Camera-type eye (tissue), 1 donor: ENCODE results near the gene FOXRED1. TPM values are rescaled to one million over a fixed set of nuclear protein-coding genes. Genes with fewer than 3 reads are reported as not detected.

Experiments
- total RNA-seq: library from RNA; depleted of rRNA; stranded (reverse); fragments of >200 nt; gene quantifications from one replicate; pipeline ENCODE4 v1.2.3, GENCODE V29; 2014

The FOXRED1 gene
- total RNA-seq = 33.1 TPM

DNA sequence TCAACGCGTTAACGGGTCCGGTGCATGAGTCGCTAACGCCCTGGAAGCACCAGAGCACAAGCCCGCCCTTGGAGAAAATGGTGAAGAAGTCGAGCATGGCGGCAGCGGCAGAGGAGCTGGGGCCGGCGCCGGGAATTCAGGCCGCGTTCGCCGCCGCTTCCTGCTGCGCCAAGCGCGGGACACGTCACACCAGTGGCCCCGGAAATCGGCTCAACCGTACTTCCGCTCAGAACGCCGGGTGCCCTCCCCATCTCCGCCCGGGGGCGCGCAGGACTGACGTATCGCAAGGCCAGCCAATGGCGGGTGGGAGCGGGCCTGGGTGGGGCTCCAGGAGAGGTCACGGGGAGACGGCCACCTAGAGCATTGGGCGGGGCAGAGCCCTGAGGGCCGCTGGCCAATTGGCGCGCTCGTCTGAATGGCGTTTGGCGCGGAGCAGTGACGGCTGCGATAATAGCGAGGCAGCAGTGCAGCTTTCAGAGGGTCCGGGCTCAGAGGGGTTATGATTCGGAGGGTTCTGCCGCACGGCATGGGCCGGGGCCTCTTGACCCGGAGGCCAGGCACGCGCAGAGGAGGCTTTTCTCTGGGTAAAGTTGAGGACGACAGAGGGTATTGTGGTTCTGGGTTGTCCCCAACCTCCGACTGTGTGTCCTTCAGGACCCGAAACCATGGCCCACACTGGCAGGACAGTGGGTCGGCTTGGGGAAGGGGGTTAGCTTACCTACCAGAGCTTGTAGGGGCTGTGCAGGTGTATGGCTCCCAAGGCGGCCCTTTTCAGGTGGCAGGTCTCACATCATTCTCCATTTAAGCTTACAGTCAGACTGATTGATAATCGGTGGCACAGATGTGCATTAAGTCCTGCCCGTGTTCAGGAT, at the start of gene FOXRED1, which contains the start of gene SRPRA:
TSS of gene FOXRED1 (plus strand) at position 447 of the 872 bp plus-strand sequence. CDS start at position 500, 53 bp downstream.
TSS of gene SRPRA (minus strand) at position 188 of the 872 bp plus-strand sequence. CDS start at position 97, 91 bp downstream.

DNA sequence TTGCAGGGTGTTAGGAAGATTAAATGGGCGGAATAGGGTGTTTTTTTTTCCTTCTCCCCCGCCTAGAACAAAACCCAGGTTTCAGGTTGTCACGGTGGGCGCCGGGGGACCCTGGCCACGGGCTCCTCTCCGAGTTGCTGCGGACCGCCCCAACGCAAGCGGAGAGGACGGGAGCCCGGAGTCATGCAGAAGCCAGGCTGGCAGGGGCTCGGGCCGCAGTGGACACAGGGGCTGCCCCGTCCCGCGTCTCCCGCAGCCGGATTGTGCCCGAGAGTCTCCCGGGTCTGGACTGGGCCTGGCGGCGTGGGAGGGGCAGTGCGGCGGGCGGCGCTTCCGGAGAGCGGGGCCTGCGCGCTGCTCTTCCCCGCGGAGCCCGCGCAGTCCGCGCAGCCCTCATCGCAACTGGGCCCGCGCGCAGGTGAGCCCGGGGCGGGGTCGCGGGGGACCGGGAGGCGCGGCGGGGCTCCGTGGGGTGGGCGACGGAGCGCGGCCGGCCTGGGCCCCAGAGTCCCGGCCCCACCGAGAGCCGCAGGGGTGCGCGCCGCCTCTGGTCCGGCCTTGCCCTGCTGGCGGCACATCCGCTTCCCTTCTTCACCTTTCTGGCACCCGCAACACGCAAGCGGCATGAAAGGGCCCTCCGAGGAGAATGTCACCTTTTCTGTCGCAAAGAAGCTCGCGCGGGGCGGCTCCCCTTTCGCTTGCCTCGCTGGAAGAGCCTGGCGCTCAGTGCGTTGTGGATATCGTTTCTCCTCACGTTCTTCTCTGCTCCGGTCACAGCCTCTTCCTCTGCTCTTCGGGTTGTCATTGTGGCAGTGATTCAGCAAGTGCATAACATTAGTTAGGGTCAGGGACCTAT, 14.0 kb downstream of the FOXRED1 start, which contains the start of gene TIRAP:
TSS of gene TIRAP (plus strand) at position 358 of the 856 bp plus-strand sequence. CDS start 7,802 bp downstream, outside the sequence.

DNA sequence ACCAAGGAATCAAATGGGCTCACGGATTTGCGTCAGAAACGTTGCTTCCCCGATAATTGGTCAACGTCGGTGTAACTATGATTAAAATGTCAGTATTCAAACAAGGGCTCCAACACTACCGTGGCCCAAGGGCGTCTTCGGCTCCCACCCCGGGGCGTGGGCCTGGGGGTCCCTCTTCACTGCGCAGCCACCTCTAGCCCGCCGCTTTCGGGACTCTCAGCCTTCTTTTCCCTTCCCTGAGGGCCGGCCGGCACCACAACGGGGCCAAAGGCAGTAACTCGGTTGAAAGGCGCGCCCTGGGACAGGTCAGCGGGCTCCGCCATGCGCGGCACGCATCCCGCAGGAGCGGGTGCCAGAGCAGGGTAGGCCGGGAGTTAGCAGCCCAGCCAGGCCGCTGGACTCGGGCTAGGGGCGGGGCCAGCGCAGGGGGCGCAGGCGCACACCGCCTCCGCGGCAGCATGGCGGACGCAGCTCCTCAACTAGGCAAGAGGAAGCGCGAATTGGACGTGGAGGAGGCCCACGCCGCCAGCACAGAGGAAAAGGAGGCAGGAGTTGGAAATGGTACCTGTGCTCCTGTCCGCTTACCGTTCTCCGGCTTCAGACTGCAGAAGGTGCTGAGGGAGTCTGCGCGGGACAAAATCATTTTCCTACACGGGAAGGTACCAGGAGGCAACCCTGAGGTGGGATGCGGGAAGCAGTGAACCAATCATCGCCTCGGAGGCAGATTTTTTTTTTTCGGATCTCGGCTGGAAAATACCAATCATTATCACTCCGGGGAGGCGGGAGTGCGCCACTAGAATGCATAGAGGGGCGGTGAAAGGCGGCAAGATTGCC, 34.9 kb downstream of the FOXRED1 start, which contains the start of gene DCPS:
TSS of gene DCPS (plus strand) at position 438 of the 834 bp plus-strand sequence. CDS start at position 459, 21 bp downstream.

Other genes with a start within 250 kb of the FOXRED1 start
- gene CDON, start 206.3 kb upstream of the FOXRED1 start, total RNA-seq = 192 TPM
- 34.6 TPM for gene RPUSD4, start 57.5 kb upstream of the FOXRED1 start, total RNA-seq
- gene FAM118B, start 57.4 kb upstream of the FOXRED1 start, total RNA-seq = 30.2 TPM
- gene SRPRA, start 259 bp upstream of the FOXRED1 start, total RNA-seq = 46.3 TPM
- 8.0 TPM for gene TIRAP, start 13.9 kb downstream of the FOXRED1 start, total RNA-seq
- gene DCPS, start 34.9 kb downstream of the FOXRED1 start, total RNA-seq = 10.7 TPM
- 33.5 TPM for gene ST3GAL4, start 86.5 kb downstream of the FOXRED1 start, total RNA-seq